ENCODE measurements around the gene SGCA. TPM values are rescaled to one million over a fixed set of nuclear protein-coding genes. Genes with fewer than 3 reads are reported as not detected.

Gene SGCA
- total RNA-seq, 1 donor from 2014 or later: not detected

GRCh38 chr17:50139185-50139783 lies 26.5 kb upstream of the SGCA start:
- peaks cover 27% of the 10 kb centered on the region for H3K27me3 Mint-ChIP-seq (ENCODE audit: unreplicated experiment)
- TF ChIP-seq CTCF (IDR thresholded peaks at IDR 0.05; ENCODE audit: unreplicated experiment): no peak
- peak overlapping the region; percentile 47 for H3K4me3 Mint-ChIP-seq (ENCODE audit: unreplicated experiment)
- no peak for DNase-seq (ENCODE audit: low spot score)
- H3K9me3 Mint-ChIP-seq (ENCODE audit: unreplicated experiment): no peaks in the 10 kb centered on the region
- H3K27ac Mint-ChIP-seq (ENCODE audit: unreplicated experiment): no peak overlapping the region
- H3K36me3 Mint-ChIP-seq (ENCODE audit: low read depth, unreplicated experiment): peaks cover 75% of the 10 kb centered on the region
- H3K4me1 Mint-ChIP-seq (ENCODE audit: unreplicated experiment): peaks cover 49% of the 10 kb centered on the region

GRCh38 chr17:50139950-50140885 lies 25.6 kb upstream of the SGCA start:
- H3K27ac Mint-ChIP-seq (ENCODE audit: unreplicated experiment): peak overlapping the region; percentile 82
- no peaks in the 10 kb centered on the region for H3K9me3 Mint-ChIP-seq (ENCODE audit: unreplicated experiment)
- H3K4me1 Mint-ChIP-seq (ENCODE audit: unreplicated experiment): peaks cover 57% of the 10 kb centered on the region
- peak overlapping the region; percentile 81 for H3K4me3 Mint-ChIP-seq (ENCODE audit: unreplicated experiment)
- peak; percentile 87 for DNase-seq (ENCODE audit: low spot score)
- H3K27me3 Mint-ChIP-seq (ENCODE audit: unreplicated experiment): peaks cover 30% of the 10 kb centered on the region
- H3K36me3 Mint-ChIP-seq (ENCODE audit: low read depth, unreplicated experiment): peaks cover 80% of the 10 kb centered on the region
- peak; percentile 96 for TF ChIP-seq CTCF (IDR thresholded peaks at IDR 0.05; ENCODE audit: unreplicated experiment)

- H3K36me3 Mint-ChIP-seq (ENCODE audit: low read depth, unreplicated experiment): peaks cover 77% of the 10 kb centered on the region
- peaks cover 66% of the 10 kb centered on the region for H3K4me1 Mint-ChIP-seq (ENCODE audit: unreplicated experiment)
- H3K27me3 Mint-ChIP-seq (ENCODE audit: unreplicated experiment): peaks cover 27% of the 10 kb centered on the region
- DNase-seq (ENCODE audit: low spot score): no peak
- peak overlapping the region; percentile 81 for H3K4me3 Mint-ChIP-seq (ENCODE audit: unreplicated experiment)
- no peaks in the 10 kb centered on the region for H3K9me3 Mint-ChIP-seq (ENCODE audit: unreplicated experiment)
- peak overlapping the region; percentile 82 for H3K27ac Mint-ChIP-seq (ENCODE audit: unreplicated experiment)
- TF ChIP-seq CTCF (IDR thresholded peaks at IDR 0.05; ENCODE audit: unreplicated experiment): no peak
These were observed 24.6 kb upstream of the SGCA start for GRCh38 chr17:50141026-50141744.

GRCh38 chr17:50141745-50142110 lies 24.1 kb upstream of the SGCA start:
- TF ChIP-seq CTCF (IDR thresholded peaks at IDR 0.05; ENCODE audit: unreplicated experiment): no peak
- H3K27ac Mint-ChIP-seq (ENCODE audit: unreplicated experiment): peak overlapping the region; percentile 45
- peaks cover 71% of the 10 kb centered on the region for H3K4me1 Mint-ChIP-seq (ENCODE audit: unreplicated experiment)
- peaks cover 72% of the 10 kb centered on the region for H3K36me3 Mint-ChIP-seq (ENCODE audit: low read depth, unreplicated experiment)
- no peaks in the 10 kb centered on the region for H3K9me3 Mint-ChIP-seq (ENCODE audit: unreplicated experiment)
- peaks cover 29% of the 10 kb centered on the region for H3K27me3 Mint-ChIP-seq (ENCODE audit: unreplicated experiment)
- no peak for DNase-seq (ENCODE audit: low spot score)
- H3K4me3 Mint-ChIP-seq (ENCODE audit: unreplicated experiment): peak overlapping the region; percentile 65
